Measurements from ENCODE around the gene ABCC5. TPM values are rescaled to one million over a fixed set of nuclear protein-coding genes. Genes with fewer than 3 reads are reported as not detected.
"Not testable (repeated sequence)": the region's sequence is repeated elsewhere in the genome, so short reads cannot be mapped to it uniquely, and the experiment has no call there.

Gene ABCC5
- total RNA-seq, 1 donor from 2014 or later: 49.4 TPM

GRCh38 chr3:184011937-184012889, 5.5 kb downstream of the ABCC5 start:
- no peak for DNase-seq
- peaks cover 59% of the 10 kb centered on the region for H3K36me3 ChIP-seq
- peak overlapping the region; percentile 96 for H3K4me3 ChIP-seq

GRCh38 chr3:184011230-184011876, 6.3 kb downstream of the ABCC5 start:
- H3K27ac ChIP-seq (replicated peaks): no peak overlapping the region

More at GRCh38 chr3:184011937-184012889, 5.5 kb downstream of the ABCC5 start:
- H3K4me1 ChIP-seq: peaks cover 56% of the 10 kb centered on the region
- no peaks in the 10 kb centered on the region for H3K9me3 ChIP-seq (replicated peaks)
- TF ChIP-seq CTCF (IDR thresholded peaks at IDR 0.05; ENCODE audit: borderline replicate concordance): no peak
- intact Hi-C loops (cut with micrococcal nuclease): loop anchor here (10.0 kb wide), 1 partner anchor 117 kb away; no protein-coding TSS in a partner anchor
- no peak overlapping the region for H3K27ac ChIP-seq (replicated peaks)
- H3K27me3 ChIP-seq (ENCODE audit: low read depth): no peaks in the 10 kb centered on the region

GRCh38 chr3:184008161-184008560, 9.5 kb downstream of the ABCC5 start:
- H3K36me3 ChIP-seq: peaks cover 49% of the 10 kb centered on the region
- intact Hi-C loops (cut with micrococcal nuclease): no loop called here
- H3K27me3 ChIP-seq (ENCODE audit: low read depth): no peaks in the 10 kb centered on the region
- TF ChIP-seq CTCF (IDR thresholded peaks at IDR 0.05; ENCODE audit: borderline replicate concordance): no peak
- H3K4me3 ChIP-seq: no peak overlapping the region
- H3K9me3 ChIP-seq (replicated peaks): no peaks in the 10 kb centered on the region
- no peak for DNase-seq
- H3K27ac ChIP-seq (replicated peaks): no peak overlapping the region
- H3K4me1 ChIP-seq: peaks cover 62% of the 10 kb centered on the region

More at GRCh38 chr3:184011230-184011876, 6.3 kb downstream of the ABCC5 start:
- DNase-seq: no peak
- Histone ChIP-seq H3K36me3 (peaks cover 59% of the 10 kb centered on the region), H3K9me3 (replicated peaks) (no peaks in the 10 kb centered on the region), H3K4me3 (no peak overlapping the region), H3K27me3 (ENCODE audit: low read depth) (no peaks in the 10 kb centered on the region), H3K4me1 (peaks cover 56% of the 10 kb centered on the region)
- TF ChIP-seq CTCF (IDR thresholded peaks at IDR 0.05; ENCODE audit: borderline replicate concordance): no peak
- intact Hi-C loops (cut with micrococcal nuclease): loop anchor here (10.0 kb wide), 1 partner anchor 117 kb away; no protein-coding TSS in a partner anchor

- Histone ChIP-seq H3K36me3 (peaks cover 40% of the 10 kb centered on the region), H3K27ac (replicated peaks) (peak overlapping the region; percentile 69), H3K4me1 (peaks cover 62% of the 10 kb centered on the region)
These were observed 10.4 kb downstream of the ABCC5 start for GRCh38 chr3:184007143-184007813.

GRCh38 chr3:184005941-184006507, 11.7 kb downstream of the ABCC5 start:
- Histone ChIP-seq H3K4me1 (peaks cover 72% of the 10 kb centered on the region), H3K9me3 (replicated peaks) (no peaks in the 10 kb centered on the region), H3K4me3 (peak overlapping the region; percentile 43), H3K27me3 (ENCODE audit: low read depth) (no peaks in the 10 kb centered on the region), H3K36me3 (peaks cover 29% of the 10 kb centered on the region), H3K27ac (replicated peaks) (peak overlapping the region; percentile 69)
- intact Hi-C loops (cut with micrococcal nuclease): no loop called here
- DNase-seq: peak; percentile 55
- no peak for TF ChIP-seq CTCF (IDR thresholded peaks at IDR 0.05; ENCODE audit: borderline replicate concordance)

More at GRCh38 chr3:184007143-184007813, 10.4 kb downstream of the ABCC5 start:
- H3K4me3 ChIP-seq; H3K9me3 ChIP-seq (replicated peaks); DNase-seq; intact Hi-C loops (cut with micrococcal nuclease); H3K27me3 ChIP-seq (ENCODE audit: low read depth): not testable (repeated sequence)

Measured in left ventricle myocardium inferior (tissue), 1 donor.